Measurements from ENCODE around the gene RAI1.

DNA sequence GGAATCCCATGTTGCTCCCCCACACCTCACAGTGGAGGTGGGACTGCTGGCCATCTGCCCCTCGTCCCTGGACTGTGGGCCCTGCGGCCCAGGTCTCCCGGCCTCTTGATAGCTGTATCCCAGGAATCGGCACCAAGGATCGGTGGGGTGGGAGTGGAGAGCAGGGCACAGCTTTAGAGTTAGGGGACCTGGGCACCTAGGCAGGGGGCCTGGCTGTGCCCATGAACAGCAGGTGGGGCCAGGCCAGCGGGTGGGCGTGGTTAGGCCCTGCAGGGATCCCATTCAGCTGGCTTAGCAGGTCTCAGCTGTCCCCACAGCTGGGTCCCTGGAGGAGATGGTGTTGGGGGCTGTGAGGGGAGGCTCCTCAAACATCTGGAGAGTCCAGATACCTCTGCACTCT, 106.3 kb downstream of the RAI1 start:
- TF ChIP-seq NR2C2 (IDR thresholded peaks at IDR 0.05; ENCODE audit: borderline replicate concordance, control insufficient read depth, insufficient read length, low read depth), result no peak
- TF ChIP-seq, protein P1, sequence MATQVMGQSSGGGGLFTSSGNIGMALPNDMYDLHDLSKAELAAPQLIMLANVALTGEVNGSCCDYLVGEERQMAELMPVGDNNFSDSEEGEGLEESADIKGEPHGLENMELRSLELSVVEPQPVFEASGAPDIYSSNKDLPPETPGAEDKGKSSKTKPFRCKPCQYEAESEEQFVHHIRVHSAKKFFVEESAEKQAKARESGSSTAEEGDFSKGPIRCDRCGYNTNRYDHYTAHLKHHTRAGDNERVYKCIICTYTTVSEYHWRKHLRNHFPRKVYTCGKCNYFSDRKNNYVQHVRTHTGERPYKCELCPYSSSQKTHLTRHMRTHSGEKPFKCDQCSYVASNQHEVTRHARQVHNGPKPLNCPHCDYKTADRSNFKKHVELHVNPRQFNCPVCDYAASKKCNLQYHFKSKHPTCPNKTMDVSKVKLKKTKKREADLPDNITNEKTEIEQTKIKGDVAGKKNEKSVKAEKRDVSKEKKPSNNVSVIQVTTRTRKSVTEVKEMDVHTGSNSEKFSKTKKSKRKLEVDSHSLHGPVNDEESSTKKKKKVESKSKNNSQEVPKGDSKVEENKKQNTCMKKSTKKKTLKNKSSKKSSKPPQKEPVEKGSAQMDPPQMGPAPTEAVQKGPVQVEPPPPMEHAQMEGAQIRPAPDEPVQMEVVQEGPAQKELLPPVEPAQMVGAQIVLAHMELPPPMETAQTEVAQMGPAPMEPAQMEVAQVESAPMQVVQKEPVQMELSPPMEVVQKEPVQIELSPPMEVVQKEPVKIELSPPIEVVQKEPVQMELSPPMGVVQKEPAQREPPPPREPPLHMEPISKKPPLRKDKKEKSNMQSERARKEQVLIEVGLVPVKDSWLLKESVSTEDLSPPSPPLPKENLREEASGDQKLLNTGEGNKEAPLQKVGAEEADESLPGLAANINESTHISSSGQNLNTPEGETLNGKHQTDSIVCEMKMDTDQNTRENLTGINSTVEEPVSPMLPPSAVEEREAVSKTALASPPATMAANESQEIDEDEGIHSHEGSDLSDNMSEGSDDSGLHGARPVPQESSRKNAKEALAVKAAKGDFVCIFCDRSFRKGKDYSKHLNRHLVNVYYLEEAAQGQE (IDR thresholded peaks at IDR 0.05; ENCODE audit: low read depth, low read length), result no peak
- no peak for TF ChIP-seq POLR2AphosphoS5 (IDR thresholded peaks at IDR 0.05; ENCODE audit: low read length)
- TF ChIP-seq, protein P2, sequence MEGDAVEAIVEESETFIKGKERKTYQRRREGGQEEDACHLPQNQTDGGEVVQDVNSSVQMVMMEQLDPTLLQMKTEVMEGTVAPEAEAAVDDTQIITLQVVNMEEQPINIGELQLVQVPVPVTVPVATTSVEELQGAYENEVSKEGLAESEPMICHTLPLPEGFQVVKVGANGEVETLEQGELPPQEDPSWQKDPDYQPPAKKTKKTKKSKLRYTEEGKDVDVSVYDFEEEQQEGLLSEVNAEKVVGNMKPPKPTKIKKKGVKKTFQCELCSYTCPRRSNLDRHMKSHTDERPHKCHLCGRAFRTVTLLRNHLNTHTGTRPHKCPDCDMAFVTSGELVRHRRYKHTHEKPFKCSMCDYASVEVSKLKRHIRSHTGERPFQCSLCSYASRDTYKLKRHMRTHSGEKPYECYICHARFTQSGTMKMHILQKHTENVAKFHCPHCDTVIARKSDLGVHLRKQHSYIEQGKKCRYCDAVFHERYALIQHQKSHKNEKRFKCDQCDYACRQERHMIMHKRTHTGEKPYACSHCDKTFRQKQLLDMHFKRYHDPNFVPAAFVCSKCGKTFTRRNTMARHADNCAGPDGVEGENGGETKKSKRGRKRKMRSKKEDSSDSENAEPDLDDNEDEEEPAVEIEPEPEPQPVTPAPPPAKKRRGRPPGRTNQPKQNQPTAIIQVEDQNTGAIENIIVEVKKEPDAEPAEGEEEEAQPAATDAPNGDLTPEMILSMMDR (IDR thresholded peaks at IDR 0.05 in 2 of 3, conservative IDR thresholded peaks at IDR 0.05 in 1 of 3; ENCODE audit: control insufficient read depth in 2 of 3, extremely low read depth in 1 of 3, insufficient read depth in 1 of 3, low read depth in 3 of 3, low read length in 3 of 3), result no peak
- no peak for TF ChIP-seq MXI1 (IDR thresholded peaks at IDR 0.05; ENCODE audit: low read depth, low read length)
- no peak for TF ChIP-seq EGR1 (IDR thresholded peaks at IDR 0.05; ENCODE audit: borderline replicate concordance in 1 of 2, low read depth in 2 of 2, low read length in 2 of 2)
- TF ChIP-seq YY1 (IDR thresholded peaks at IDR 0.05; ENCODE audit: low read depth, low read length), result no peak
- no peak for TF ChIP-seq TAF1 (IDR thresholded peaks at IDR 0.05; ENCODE audit: borderline replicate concordance, low read depth, low read length)
- TF ChIP-seq RFX5 (IDR thresholded peaks at IDR 0.05; ENCODE audit: low read depth, low read length), result no peak
- TF ChIP-seq MTA3 (IDR thresholded peaks at IDR 0.05; ENCODE audit: borderline replicate concordance, low read length), result no peak
- TF ChIP-seq, protein P3, sequence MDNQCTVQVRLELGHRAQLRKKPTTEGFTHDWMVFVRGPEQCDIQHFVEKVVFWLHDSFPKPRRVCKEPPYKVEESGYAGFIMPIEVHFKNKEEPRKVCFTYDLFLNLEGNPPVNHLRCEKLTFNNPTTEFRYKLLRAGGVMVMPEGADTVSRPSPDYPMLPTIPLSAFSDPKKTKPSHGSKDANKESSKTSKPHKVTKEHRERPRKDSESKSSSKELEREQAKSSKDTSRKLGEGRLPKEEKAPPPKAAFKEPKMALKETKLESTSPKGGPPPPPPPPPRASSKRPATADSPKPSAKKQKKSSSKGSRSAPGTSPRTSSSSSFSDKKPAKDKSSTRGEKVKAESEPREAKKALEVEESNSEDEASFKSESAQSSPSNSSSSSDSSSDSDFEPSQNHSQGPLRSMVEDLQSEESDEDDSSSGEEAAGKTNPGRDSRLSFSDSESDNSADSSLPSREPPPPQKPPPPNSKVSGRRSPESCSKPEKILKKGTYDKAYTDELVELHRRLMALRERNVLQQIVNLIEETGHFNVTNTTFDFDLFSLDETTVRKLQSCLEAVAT (IDR thresholded peaks at IDR 0.05), result no peak
- TF ChIP-seq SIX5 (IDR thresholded peaks at IDR 0.05; ENCODE audit: low read depth, low read length, severe bottlenecking), result no peak
